Left ventricle myocardium inferior (tissue), 1 donor: ENCODE results near the gene KLHL30. TPM values are rescaled to one million over a fixed set of nuclear protein-coding genes. Genes with fewer than 3 reads are reported as not detected.
A peak's percentile ranks its signal among the peaks of the same experiment; 100 is the strongest.

ENCODE experiments used
- DNase-seq: peaks from one replicate; pipeline ENCODE4 v3.0.0-alpha.2; 2020
- H3K27ac ChIP-seq: fragments of 200-600 bp; replicated peaks from 2 replicates; pipeline ENCODE4 v1.8.0; 2021
- H3K27me3 ChIP-seq: fragments of 200-600 bp; 2 replicates; pipeline ENCODE4 v1.8.0; 2021; ENCODE audit warnings: low read depth
- H3K36me3 ChIP-seq: fragments of 200-600 bp; 2 replicates; pipeline ENCODE4 v1.8.0; 2021
- H3K4me1 ChIP-seq: fragments of 200-600 bp; 2 replicates; pipeline ENCODE4 v1.8.0; 2021
- H3K4me3 ChIP-seq: fragments of 200-600 bp; 2 replicates; pipeline ENCODE4 v1.8.0; 2021; ENCODE audit warnings: mild to moderate bottlenecking, moderate library complexity
- H3K9me3 ChIP-seq: fragments of 200-600 bp; replicated peaks from 2 replicates; pipeline ENCODE4 v1.8.0; 2021
- intact Hi-C: fragments of 100-400 bp; cut with micrococcal nuclease; formaldehyde crosslinking; loops from one replicate; pipeline ENCODE4 v1.11.0; 2022
- total RNA-seq: library from RNA; stranded (reverse); fragmentation: NEBNext Ultra II Directional; extraction: Animal tissue kit (Norgen Biotek cat#: 25700); gene quantifications from one replicate; pipeline ENCODE4 v1.2.1, GENCODE V29; 2021
- TF ChIP-seq, protein P1 (sequence below): fragments of 200-600 bp; IDR thresholded peaks from 2 replicates; pipeline ENCODE4 v1.8.0; 2021; ENCODE audit warnings: antibody characterized with exemption, mild to moderate bottlenecking, borderline replicate concordance
- donor health status: DM: no; HTN: yes; CAD: no; lungs with severe emphysema.

KLHL30 gene
- total RNA-seq, 1 donor from 2014 or later: 17.3 TPM

GRCh38 chr2:238159071-238159539, 20.6 kb downstream of the KLHL30 start:
- no peaks in the 10 kb centered on the region for H3K9me3 ChIP-seq
- TF ChIP-seq, protein P1, sequence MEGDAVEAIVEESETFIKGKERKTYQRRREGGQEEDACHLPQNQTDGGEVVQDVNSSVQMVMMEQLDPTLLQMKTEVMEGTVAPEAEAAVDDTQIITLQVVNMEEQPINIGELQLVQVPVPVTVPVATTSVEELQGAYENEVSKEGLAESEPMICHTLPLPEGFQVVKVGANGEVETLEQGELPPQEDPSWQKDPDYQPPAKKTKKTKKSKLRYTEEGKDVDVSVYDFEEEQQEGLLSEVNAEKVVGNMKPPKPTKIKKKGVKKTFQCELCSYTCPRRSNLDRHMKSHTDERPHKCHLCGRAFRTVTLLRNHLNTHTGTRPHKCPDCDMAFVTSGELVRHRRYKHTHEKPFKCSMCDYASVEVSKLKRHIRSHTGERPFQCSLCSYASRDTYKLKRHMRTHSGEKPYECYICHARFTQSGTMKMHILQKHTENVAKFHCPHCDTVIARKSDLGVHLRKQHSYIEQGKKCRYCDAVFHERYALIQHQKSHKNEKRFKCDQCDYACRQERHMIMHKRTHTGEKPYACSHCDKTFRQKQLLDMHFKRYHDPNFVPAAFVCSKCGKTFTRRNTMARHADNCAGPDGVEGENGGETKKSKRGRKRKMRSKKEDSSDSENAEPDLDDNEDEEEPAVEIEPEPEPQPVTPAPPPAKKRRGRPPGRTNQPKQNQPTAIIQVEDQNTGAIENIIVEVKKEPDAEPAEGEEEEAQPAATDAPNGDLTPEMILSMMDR: no peak
- H3K27ac ChIP-seq: no peak overlapping the region
- peaks cover 61% of the 10 kb centered on the region for H3K27me3 ChIP-seq
- intact Hi-C loops: no loop called here
- peaks cover 32% of the 10 kb centered on the region for H3K4me1 ChIP-seq
- H3K36me3 ChIP-seq: no peaks in the 10 kb centered on the region
- peak; percentile 12 for DNase-seq
- peak overlapping the region; percentile 52 for H3K4me3 ChIP-seq

GRCh38 chr2:238159661-238160205, 21.3 kb downstream of the KLHL30 start:
- intact Hi-C loops: no loop called here
- TF ChIP-seq, protein P1: no peak
- peak overlapping the region; percentile 52 for H3K4me3 ChIP-seq

GRCh38 chr2:238160206-238161129, 22.0 kb downstream of the KLHL30 start:
- DNase-seq: peak; percentile 11
- Histone ChIP-seq H3K27me3 (peaks cover 70% of the 10 kb centered on the region), H3K9me3 (no peaks in the 10 kb centered on the region), H3K27ac (no peak overlapping the region), H3K36me3 (no peaks in the 10 kb centered on the region), H3K4me3 (no peak overlapping the region), H3K4me1 (peaks cover 32% of the 10 kb centered on the region)
- TF ChIP-seq, protein P1: peak; percentile 36
- intact Hi-C loops: no loop called here

More at GRCh38 chr2:238159661-238160205, 21.3 kb downstream of the KLHL30 start:
- Histone ChIP-seq H3K9me3 (no peaks in the 10 kb centered on the region), H3K4me1 (peaks cover 32% of the 10 kb centered on the region), H3K27ac (no peak overlapping the region), H3K27me3 (peaks cover 67% of the 10 kb centered on the region), H3K36me3 (no peaks in the 10 kb centered on the region)
- DNase-seq: peak; percentile 10

GRCh38 chr2:238161291-238162051, 23.0 kb downstream of the KLHL30 start:
- H3K27ac ChIP-seq: no peak overlapping the region
- H3K4me3 ChIP-seq: no peak overlapping the region
- DNase-seq: peak; percentile 13
- H3K4me1 ChIP-seq: peaks cover 32% of the 10 kb centered on the region
- no peaks in the 10 kb centered on the region for H3K9me3 ChIP-seq
- peaks cover 70% of the 10 kb centered on the region for H3K27me3 ChIP-seq
- intact Hi-C loops: no loop called here
- H3K36me3 ChIP-seq: no peaks in the 10 kb centered on the region
- TF ChIP-seq, protein P1: no peak

- TF ChIP-seq, protein P1: no peak
- H3K9me3 ChIP-seq: no peaks in the 10 kb centered on the region
- DNase-seq: peak; percentile 13
- H3K27me3 ChIP-seq: peaks cover 70% of the 10 kb centered on the region
- H3K27ac ChIP-seq: no peak overlapping the region
- intact Hi-C loops: no loop called here
- H3K4me3 ChIP-seq: no peak overlapping the region
- H3K36me3 ChIP-seq: no peaks in the 10 kb centered on the region
- peaks cover 32% of the 10 kb centered on the region for H3K4me1 ChIP-seq
Measured at GRCh38 chr2:238162251-238162845, 23.9 kb downstream of the KLHL30 start.
